Retinal pigment epithelial cell (primary cell): ENCODE data around the gene SLC10A1.

ENCODE experiments used
- DNase-seq: peaks from one replicate; pipeline ENCODE4 v3.0.0-alpha.2; 2010; ENCODE audit warnings: low read depth
- H3K4me3 ChIP-seq: 2 replicates; pipeline ENCODE4 v1.5.1; 2011; ENCODE audit warnings: mild to moderate bottlenecking, low read length, control low read depth, moderate library complexity
- CTCF ChIP-seq: conservative IDR thresholded peaks from 2 replicates; pipeline ENCODE4 v1.5.1; 2011; ENCODE audit warnings: low read depth, low read length, control low read depth, inconsistent platforms

SLC10A1 gene

DNA sequence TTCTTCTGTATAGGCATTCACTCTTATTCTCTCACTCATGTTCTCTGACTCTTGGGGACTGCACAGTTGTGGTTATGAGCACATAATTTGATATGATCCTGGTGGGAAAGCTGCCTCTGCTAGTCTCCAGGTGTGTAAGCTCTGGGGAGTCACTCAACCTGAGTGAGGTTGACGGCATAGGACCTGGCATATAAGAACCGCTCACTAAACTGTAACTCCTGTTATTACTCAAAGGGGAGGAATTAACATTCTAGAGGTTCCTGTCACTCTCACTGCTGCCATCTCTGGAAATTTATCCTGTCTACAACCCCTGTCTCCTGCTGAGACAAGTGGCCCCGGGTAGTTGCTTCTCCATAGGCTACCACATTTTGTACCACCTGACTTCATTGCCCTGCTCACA is 16.1 kb downstream of the SLC10A1 start:
- DNase-seq, result no peak
- TF ChIP-seq CTCF, result no peak
- H3K4me3 ChIP-seq, result no peak overlapping the region

GRCh38 chr14:69780092-69780491 is 16.9 kb downstream of the SLC10A1 start:
- no peak overlapping the region for H3K4me3 ChIP-seq
- TF ChIP-seq CTCF, result no peak
- no peak for DNase-seq

GRCh38 chr14:69779088-69779487 is 18.0 kb downstream of the SLC10A1 start:
- no peak overlapping the region for H3K4me3 ChIP-seq
- TF ChIP-seq CTCF, result no peak
- DNase-seq, result no peak

DNA sequence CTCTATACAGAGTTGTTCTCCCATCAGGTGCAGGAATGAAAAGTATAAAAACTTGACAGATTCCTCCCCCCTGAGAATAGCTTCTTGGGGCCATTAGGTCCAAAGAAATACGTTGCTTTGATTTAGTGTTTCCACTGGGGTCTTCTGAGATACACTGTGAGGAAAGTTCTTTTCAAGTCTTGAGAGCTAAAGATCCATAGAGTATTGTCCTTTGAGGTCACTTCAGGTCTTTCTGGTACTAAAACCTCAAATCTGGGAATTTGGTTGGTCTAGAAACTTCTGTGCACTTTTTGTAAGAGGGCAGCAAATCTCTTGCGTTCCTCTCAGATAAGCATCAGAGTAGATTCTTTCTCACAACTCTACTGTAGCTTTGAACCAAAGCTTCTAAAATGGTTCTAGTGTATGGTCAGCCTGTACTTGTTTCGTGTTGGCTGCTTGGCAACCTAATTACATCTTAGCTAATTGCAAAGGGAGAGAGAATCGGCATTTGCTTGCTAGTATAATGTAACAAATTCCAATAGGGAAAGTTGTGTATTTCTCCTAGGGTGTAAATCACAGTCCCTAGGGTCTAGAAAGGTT is 20.1 kb downstream of the SLC10A1 start:
- TF ChIP-seq CTCF, result no peak
- DNase-seq, result no peak
- H3K4me3 ChIP-seq, result no peak overlapping the region

GRCh38 chr14:69775012-69775411 is 22.0 kb downstream of the SLC10A1 start:
- no peak for DNase-seq
- H3K4me3 ChIP-seq, result no peak overlapping the region
- TF ChIP-seq CTCF, result no peak

- H3K4me3 ChIP-seq, result no peak overlapping the region
- no peak for TF ChIP-seq CTCF
- DNase-seq, result no peak
Measured at GRCh38 chr14:69773571-69774276, 23.3 kb downstream of the SLC10A1 start.
